ENCODE data around the gene CTU1.

CTU1 gene

DNA sequence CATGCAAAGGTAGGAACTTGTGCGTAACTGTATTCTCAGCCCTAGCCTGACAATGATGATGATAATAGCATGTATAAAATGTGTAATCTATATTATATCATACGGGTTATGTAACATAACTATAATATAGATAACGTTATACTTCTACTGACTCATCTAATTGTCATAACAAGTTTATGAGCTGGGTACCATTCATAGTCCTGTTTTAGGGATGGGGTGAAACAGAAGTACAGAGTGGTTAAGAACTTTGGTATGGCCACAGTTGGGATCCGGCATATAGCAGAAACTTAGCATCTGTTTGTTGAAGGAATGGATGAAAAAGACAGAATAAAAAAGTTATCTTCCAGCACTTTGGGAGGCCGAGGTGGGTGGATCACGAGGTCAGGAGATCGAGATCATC lies 5.2 kb downstream of the CTU1 start:
- no peak for DNase-seq

DNA sequence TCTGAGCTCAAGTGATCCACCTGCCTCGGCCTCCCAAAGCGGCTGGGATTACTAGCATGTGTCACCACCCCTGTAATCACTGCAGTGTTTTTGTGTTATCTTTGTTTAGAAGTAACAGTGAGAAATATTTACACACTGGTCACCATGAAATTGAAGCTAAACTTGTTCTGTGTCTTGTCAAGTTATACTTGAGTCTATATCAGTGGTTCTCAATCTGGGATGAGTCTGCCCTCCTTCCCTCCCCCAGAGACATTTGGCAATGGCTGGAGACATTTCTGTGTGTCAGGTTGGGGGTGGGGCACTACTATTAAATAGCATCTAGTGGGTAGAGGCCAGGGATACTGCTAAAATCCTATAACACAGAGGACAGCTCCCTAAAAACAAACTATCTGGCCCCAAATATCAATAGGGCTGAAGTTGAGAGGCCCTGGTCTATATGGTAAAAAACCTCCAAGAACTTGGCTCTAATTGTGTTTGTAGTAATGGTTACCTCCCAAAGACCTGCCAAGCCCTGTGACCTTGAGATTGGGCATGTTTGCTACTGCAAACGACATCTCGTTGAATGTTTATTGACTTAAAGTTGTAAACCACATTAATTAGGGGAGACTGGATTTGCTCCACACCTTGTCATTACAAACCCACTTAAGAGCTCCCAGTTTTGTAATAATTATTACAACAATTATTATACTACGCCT lies 6.9 kb downstream of the CTU1 start:
- no peak for DNase-seq

DNA sequence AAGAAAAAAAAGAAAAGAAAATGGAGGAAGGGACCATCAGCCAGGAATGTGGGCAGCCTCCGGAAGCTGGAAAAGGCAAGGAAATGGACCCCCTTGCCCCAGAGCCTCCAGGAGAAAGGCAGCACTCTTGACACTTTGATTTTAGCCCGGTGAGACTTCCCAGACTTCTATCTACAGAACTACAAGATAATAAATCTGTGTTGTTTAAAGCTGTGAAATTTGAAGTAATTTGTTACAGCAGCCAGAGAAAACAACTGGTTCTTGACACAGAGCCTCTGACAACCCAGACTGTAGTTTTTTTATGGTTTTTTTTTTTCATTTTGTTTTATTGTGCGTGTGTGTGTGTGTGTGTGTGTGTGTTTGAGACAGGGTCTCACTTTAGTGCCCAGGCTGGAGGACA lies 7.6 kb downstream of the CTU1 start:
- DNase-seq, result no peak

- DNase-seq, result no peak
Observed at GRCh38 chr19:51099047-51099382, 9.2 kb downstream of the CTU1 start.

DNA sequence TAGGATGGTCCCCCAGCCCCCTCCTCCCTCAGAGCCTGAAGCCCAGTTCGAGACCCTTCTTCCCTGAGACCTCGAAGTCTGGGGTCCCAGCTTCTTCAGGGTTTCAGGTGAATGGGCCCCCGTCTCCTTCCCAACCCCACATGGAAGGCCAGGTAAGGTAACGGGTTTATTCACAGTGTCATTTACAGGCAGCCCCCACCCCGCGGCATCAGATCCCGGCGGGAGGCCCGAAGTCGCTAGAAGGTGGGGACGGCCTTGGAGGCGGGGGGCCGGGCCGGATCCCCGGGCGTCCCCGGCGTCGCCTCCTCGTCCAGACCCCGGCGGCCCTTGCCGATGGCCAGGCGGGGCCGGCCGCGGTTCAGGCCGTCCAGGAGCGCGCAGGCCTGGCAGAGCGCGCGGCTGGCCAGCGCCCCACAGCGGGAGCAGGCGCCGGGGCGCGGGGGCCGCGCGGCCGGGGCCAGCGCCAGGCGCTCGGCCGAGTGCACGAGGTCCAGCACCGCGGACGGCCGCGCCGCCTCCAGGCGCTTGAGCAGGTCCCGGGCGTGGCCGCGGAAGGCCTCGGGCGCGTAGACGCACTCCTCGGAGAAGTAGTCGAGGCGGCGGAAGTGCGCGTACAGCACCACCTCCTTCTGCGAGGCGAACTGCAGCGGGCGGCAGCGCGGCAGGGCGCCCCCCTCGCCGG lies 9.7 kb downstream of the CTU1 start:
- DNase-seq, result no peak

DNA sequence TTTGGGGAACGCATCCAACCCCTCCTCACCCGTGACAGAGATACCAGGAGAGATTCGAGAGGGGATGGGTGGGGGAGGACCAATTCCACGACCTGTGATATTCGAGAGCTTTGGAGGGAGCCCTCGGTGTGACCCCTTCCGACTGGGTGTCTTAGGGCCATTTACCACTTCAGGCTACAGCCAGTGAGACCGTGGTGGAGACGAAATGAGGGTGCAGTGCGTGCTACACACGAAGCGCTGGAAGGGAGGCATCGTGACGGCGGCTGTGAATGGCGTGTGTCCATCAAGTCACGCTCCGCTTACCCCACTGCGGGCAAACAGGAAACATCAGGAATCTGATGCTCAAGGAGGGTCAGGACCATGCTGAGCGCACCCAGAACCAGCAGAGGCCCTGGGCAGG lies 10.4 kb downstream of the CTU1 start:
- DNase-seq, result no peak

- DNase-seq, result no peak
Observed at GRCh38 chr19:51097166-51097738, 11.0 kb downstream of the CTU1 start.

- no peak for DNase-seq
Observed at GRCh38 chr19:51096473-51097165, 11.6 kb downstream of the CTU1 start.

GRCh38 chr19:51094696-51095279 lies 13.4 kb downstream of the CTU1 start:
- no peak for DNase-seq

- DNase-seq, result no peak
Observed at GRCh38 chr19:51093510-51094345, 14.5 kb downstream of the CTU1 start.

DNA sequence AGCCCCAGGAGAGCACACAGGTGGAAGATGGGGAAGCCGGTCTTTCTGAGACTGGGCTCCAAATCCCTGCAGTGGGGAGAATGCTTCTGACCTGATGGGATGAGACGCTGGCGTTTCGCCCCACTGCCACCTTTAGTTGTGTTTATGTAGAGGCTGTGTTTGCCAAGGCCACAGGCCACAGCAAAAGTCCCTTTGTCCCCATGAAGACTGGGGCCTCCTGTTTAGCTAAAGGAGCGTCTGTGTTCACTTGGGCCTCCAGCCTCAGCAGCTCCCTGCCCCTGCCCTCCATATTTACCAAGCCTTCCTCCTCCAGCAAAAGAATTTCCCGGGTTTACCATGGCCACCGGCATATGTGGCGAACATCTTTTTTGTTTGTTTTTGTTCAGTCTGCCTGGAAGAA lies 15.1 kb downstream of the CTU1 start:
- DNase-seq, result no peak

- DNase-seq, result no peak
Observed at GRCh38 chr19:51091895-51092873, 16.0 kb downstream of the CTU1 start.

GRCh38 chr19:51091126-51091525 lies 17.1 kb downstream of the CTU1 start:
- no peak for DNase-seq

GRCh38 chr19:51090471-51090870 lies 17.7 kb downstream of the CTU1 start:
- DNase-seq, result no peak

DNA sequence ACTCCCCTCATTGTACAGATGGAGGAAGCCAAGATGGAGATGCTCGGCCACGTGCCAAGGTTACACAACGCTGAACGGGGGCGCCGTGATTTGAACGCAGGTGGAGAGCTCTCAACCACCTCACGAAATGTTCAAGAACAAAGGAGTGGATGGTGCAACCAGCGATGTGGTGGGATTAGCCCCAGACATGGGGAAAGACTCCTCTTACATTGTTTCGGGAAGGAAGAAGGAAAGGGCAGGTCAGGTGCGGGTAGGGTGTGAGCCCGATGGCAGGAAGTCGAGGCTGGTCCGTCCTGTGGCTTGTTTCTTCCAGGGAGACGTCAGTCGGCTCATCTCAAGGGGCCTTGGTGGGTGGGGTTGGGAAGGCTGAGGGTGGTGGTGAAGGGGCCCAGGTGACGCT lies 18.4 kb downstream of the CTU1 start:
- DNase-seq, result no peak

DNA sequence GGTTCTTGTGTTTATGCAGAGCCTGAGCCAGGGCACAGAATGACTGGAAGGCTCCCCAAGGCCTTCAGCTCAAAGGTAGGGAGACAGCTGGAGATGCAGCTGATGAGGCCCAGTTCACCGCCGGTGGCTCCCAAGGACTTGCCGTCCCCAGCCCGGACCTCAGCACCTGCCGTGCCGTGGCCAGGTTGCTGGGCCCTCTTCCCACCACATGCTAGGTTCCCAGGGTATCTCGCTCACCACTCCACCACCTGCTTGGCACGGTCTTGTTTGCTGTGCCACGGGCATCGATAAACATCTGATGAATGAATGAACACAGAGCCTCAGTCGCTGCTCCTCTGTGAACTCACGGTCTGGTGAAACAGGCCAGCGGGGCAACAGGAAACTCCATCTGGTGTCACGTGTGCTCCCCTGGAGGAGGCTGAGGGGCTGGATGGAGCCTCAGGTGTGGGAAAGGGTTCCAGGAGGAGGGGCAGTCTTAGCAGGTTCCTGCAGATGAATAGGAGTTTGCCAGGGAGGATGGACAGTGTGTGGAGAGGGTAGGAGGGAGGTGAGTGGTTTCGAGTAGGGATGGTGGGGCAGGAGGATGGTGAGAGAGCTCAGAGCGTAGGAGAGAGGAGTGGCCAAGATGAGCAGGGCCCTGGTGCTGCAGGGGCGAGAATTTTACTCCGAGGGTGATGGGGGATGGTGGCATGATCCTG lies 21.9 kb downstream of the CTU1 start:
- no peak for DNase-seq

- no peak for DNase-seq
Observed at GRCh38 chr19:51084505-51084904, 23.7 kb downstream of the CTU1 start.

GRCh38 chr19:51083783-51084182 lies 24.4 kb downstream of the CTU1 start:
- no peak for DNase-seq

GRCh38 chr19:51083181-51083580 lies 25.0 kb downstream of the CTU1 start:
- no peak for DNase-seq

DNA sequence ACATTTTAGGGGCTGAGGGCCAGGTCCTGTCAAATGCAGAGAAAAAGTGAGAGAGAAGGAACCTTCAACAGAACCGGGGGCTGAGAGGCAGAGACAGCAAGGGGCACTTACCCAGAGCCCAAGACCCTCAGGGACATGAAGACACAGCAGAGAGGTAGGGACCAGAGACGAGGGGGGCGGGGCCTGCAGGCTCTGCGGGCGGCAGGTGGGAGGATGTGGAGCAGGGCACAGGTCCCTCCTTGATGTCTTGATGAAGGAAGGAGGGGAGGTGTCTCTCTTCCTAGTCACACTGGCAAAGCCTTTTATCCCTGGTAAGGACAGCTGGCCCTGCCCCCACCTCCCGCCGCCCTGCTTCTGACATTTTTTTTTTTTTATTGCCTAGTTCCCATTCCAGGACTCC lies 25.6 kb downstream of the CTU1 start, which contains the start of gene KLK14:
TSS of gene KLK14 (minus strand) at position 277 of the 400 bp plus-strand sequence. CDS start at position 4, 273 bp downstream.
- DNase-seq, result no peak

DNA sequence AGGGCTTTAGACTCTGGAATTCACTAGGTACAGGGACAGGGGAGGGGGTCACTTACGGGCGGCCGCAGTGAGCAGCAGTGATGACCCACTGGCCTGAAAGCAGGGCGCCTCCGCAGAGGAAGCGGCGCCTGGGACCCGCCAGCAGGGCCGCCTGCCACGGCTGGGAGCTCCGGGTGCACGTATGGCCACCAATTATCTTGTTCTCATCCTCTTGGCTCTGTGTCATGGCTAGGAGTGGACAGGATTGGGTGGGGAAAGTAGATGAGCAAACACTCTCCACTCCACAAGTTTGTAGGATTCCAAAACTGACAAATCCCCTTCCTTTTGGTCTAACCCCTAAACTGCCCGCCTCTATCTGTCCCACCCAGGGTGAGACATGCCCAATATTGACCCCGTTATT lies 26.7 kb downstream of the CTU1 start:
- no peak for DNase-seq

Measured in NCI-H446 treated with DMSO at 0.1 percent for 48 hours (cell line).